ENCODE measurements around the gene UBE2C.

The UBE2C gene

DNA sequence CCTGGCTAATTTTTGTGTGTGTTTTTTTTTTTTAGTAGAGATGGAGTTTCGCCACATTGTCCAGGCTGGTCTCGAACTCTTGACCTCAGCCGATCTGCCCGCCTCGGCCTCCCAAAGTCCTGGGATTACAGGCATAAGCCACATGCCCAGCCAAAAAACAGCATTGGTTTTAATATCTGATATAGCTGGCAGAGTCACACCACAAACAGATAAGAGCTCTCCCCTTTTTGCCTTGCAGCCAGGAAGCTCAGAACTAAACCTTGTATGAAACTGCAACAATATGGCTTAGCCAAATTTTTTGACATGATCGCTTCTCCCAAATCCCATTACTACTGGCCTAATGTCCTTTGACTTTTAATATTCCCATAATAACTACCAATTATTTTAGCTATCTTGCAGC lies 39.9 kb downstream of the UBE2C start:
- Histone ChIP-seq H3F3A (ENCODE audit: insufficient read depth, low read length) (no peaks in the 10 kb centered on the region), H3K27me3 (replicated peaks; ENCODE audit: insufficient read depth, low read length) (no peaks in the 10 kb centered on the region), H2AFZ (ENCODE audit: low read length) (no peak overlapping the region), H3K4me3 (ENCODE audit: low read length) (no peak overlapping the region), H3K79me2 (ENCODE audit: low read length) (peaks cover 24% of the 10 kb centered on the region), H3K4me2 (ENCODE audit: low read depth, low read length) (no peak overlapping the region), H4K20me1 (ENCODE audit: insufficient read depth, low read length) (no peaks in the 10 kb centered on the region), H3K9ac (ENCODE audit: low read length) (no peak overlapping the region), H3K9me2 (replicated peaks; ENCODE audit: insufficient read depth, low read length) (no peaks in the 10 kb centered on the region), H3K9me3 (replicated peaks; ENCODE audit: insufficient read depth, low read length) (no peaks in the 10 kb centered on the region), H3K36me3 (replicated peaks; ENCODE audit: insufficient read depth, low read length) (no peaks in the 10 kb centered on the region), H3K4me1 (ENCODE audit: low read length) (no peaks in the 10 kb centered on the region; the same call in 1 of the 2 replicates), H3K27ac (ENCODE audit: low read length) (no peak overlapping the region)
- TF ChIP-seq EZH2 (optimal IDR thresholded peaks at IDR 0.05; ENCODE audit: low read depth, low read length) (no peak), CTCF (IDR thresholded peaks at IDR 0.05; ENCODE audit: low read length) (no peak), EZH2phosphoT487 (IDR thresholded peaks at IDR 0.05; ENCODE audit: low read length) (no peak)
- DNase-seq = no peak

- Histone ChIP-seq H3K9ac (ENCODE audit: low read length) (no peak overlapping the region), H3K36me3 (replicated peaks; ENCODE audit: insufficient read depth, low read length) (no peaks in the 10 kb centered on the region), H3K9me2 (replicated peaks; ENCODE audit: insufficient read depth, low read length) (no peaks in the 10 kb centered on the region), H3K79me2 (ENCODE audit: low read length) (peaks cover 30% of the 10 kb centered on the region), H3K27ac (ENCODE audit: low read length) (no peak overlapping the region), H3K4me1 (ENCODE audit: low read length) (peaks cover 5% of the 10 kb centered on the region), H3K4me2 (ENCODE audit: low read depth, low read length) (no peak overlapping the region), H3K27me3 (replicated peaks; ENCODE audit: insufficient read depth, low read length) (no peaks in the 10 kb centered on the region), H2AFZ (ENCODE audit: low read length) (no peak overlapping the region), H3K4me3 (ENCODE audit: low read length) (no peak overlapping the region), H3K9me3 (replicated peaks; ENCODE audit: insufficient read depth, low read length) (no peaks in the 10 kb centered on the region), H3F3A (ENCODE audit: insufficient read depth, low read length) (no peaks in the 10 kb centered on the region), H4K20me1 (ENCODE audit: insufficient read depth, low read length) (no peaks in the 10 kb centered on the region)
- DNase-seq = no peak
- no peak for TF ChIP-seq EZH2phosphoT487 (IDR thresholded peaks at IDR 0.05; ENCODE audit: low read length)
- no peak for TF ChIP-seq EZH2 (optimal IDR thresholded peaks at IDR 0.05; ENCODE audit: low read depth, low read length)
- no peak for TF ChIP-seq CTCF (IDR thresholded peaks at IDR 0.05; ENCODE audit: low read length)
These were observed 41.0 kb downstream of the UBE2C start for GRCh38 chr20:45853484-45853883.

GRCh38 chr20:45857114-45857881 lies 44.9 kb downstream of the UBE2C start, which contains the start of the genes ACOT8 and ZSWIM3:
Gene ACOT8, minus strand, starts transcription at chr20:45857392. Its CDS starts 77 bp downstream, at chr20:45857315.
Gene ZSWIM3, plus strand, starts transcription at chr20:45857614. Its CDS starts 212 bp downstream, at chr20:45857826.
- no peaks in the 10 kb centered on the region for H3K9me2 ChIP-seq (replicated peaks; ENCODE audit: insufficient read depth, low read length)
- no peaks in the 10 kb centered on the region for H4K20me1 ChIP-seq (ENCODE audit: insufficient read depth, low read length)
- peak within 1 kb of the TSS; percentile 96 for H2AFZ ChIP-seq (ENCODE audit: low read length)
- H3K79me2 ChIP-seq (ENCODE audit: low read length) = peaks cover 36% of the 10 kb centered on the region
- H3K27me3 ChIP-seq (replicated peaks; ENCODE audit: insufficient read depth, low read length) = no peaks in the 10 kb centered on the region
- peak within 1 kb of the TSS; percentile 92 for H3K4me3 ChIP-seq (ENCODE audit: low read length)
- no peaks in the 10 kb centered on the region for H3K36me3 ChIP-seq (replicated peaks; ENCODE audit: insufficient read depth, low read length)
- TF ChIP-seq EZH2phosphoT487 (IDR thresholded peaks at IDR 0.05; ENCODE audit: low read length) (no peak), CTCF (IDR thresholded peaks at IDR 0.05; ENCODE audit: low read length) (no peak), EZH2 (optimal IDR thresholded peaks at IDR 0.05; ENCODE audit: low read depth, low read length) (no peak)
- DNase-seq = peak; percentile 100
- H3K27ac ChIP-seq (ENCODE audit: low read length) = peak within 1 kb of the TSS; percentile 47; the same call in 1 of the 2 replicates
- H3K4me1 ChIP-seq (ENCODE audit: low read length) = peaks cover 6% of the 10 kb centered on the region
- peak within 1 kb of the TSS; percentile 94 for H3K4me2 ChIP-seq (ENCODE audit: low read depth, low read length)
- H3F3A ChIP-seq (ENCODE audit: insufficient read depth, low read length) = no peaks in the 10 kb centered on the region
- H3K9ac ChIP-seq (ENCODE audit: low read length) = peak within 1 kb of the TSS; percentile 81
- no peaks in the 10 kb centered on the region for H3K9me3 ChIP-seq (replicated peaks; ENCODE audit: insufficient read depth, low read length)

All from MM.1S (cell line).